GM12875 (cell line): Measurements from ENCODE around the gene COPZ2.

Source experiments
- H3K4me3 ChIP-seq: one replicate; pipeline ENCODE4 v1.5.1; 2011; ENCODE audit warnings: low read depth, low read length, control low read depth
- CTCF ChIP-seq: IDR thresholded peaks from 2 replicates; pipeline ENCODE4 v1.5.1; 2011; ENCODE audit warnings: low read depth, mild to moderate bottlenecking, control low read depth, inconsistent platforms, low read length, moderate library complexity, borderline replicate concordance; ENCODE audit not compliant: insufficient read depth

COPZ2 gene

GRCh38 chr17:47982645-47983390 is 54.8 kb downstream of the COPZ2 start:
- no peak for TF ChIP-seq CTCF
- no peak overlapping the region for H3K4me3 ChIP-seq

- TF ChIP-seq CTCF: no peak
- H3K4me3 ChIP-seq: no peak overlapping the region
Observed at GRCh38 chr17:47982091-47982617, 55.4 kb downstream of the COPZ2 start.

GRCh38 chr17:47981462-47981861 is 56.1 kb downstream of the COPZ2 start:
- H3K4me3 ChIP-seq: no peak overlapping the region
- no peak for TF ChIP-seq CTCF

- TF ChIP-seq CTCF: no peak
Observed at GRCh38 chr17:47980541-47980940, 57.1 kb downstream of the COPZ2 start.

GRCh38 chr17:47978324-47978723 is 59.3 kb downstream of the COPZ2 start:
- TF ChIP-seq CTCF: peak; percentile 80
- H3K4me3 ChIP-seq: no peak overlapping the region

More at GRCh38 chr17:47980541-47980940, 57.1 kb downstream of the COPZ2 start:
- no peak overlapping the region for H3K4me3 ChIP-seq
